Suppressor macrophage treated with lipopolysaccharide for 4 hours (primary cell): Measurements from ENCODE around the gene ATP6V0B.

Experiments used
- DNase-seq: peaks from one replicate; pipeline ENCODE4 v3.0.0-alpha.2; 2020

ATP6V0B gene

GRCh38 chr1:43985984-43986595 is 11.3 kb downstream of the ATP6V0B start:
- DNase-seq = no peak

DNA sequence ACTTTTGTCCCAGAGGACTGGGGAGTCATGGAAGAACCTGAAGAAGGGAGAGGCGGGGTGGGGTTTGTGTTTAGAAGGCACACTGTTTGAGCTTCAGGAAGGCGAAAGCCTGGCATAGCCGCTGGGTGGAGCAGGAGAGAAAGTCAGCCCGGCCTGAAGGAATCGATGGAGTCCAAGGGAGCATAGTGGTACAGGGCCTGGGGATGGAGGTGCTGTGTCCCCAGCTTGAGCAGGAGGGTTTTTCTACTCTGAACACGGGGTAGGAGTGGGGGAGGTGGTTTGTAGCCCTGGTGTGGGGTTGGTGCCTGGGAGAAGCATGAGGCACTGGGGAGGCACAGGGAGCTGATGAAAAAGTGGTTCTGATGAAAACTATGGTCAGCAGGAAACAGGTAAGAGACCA is 12.0 kb downstream of the ATP6V0B start:
- no peak for DNase-seq

- no peak for DNase-seq
These were observed 12.6 kb downstream of the ATP6V0B start for GRCh38 chr1:43987159-43987902.

DNA sequence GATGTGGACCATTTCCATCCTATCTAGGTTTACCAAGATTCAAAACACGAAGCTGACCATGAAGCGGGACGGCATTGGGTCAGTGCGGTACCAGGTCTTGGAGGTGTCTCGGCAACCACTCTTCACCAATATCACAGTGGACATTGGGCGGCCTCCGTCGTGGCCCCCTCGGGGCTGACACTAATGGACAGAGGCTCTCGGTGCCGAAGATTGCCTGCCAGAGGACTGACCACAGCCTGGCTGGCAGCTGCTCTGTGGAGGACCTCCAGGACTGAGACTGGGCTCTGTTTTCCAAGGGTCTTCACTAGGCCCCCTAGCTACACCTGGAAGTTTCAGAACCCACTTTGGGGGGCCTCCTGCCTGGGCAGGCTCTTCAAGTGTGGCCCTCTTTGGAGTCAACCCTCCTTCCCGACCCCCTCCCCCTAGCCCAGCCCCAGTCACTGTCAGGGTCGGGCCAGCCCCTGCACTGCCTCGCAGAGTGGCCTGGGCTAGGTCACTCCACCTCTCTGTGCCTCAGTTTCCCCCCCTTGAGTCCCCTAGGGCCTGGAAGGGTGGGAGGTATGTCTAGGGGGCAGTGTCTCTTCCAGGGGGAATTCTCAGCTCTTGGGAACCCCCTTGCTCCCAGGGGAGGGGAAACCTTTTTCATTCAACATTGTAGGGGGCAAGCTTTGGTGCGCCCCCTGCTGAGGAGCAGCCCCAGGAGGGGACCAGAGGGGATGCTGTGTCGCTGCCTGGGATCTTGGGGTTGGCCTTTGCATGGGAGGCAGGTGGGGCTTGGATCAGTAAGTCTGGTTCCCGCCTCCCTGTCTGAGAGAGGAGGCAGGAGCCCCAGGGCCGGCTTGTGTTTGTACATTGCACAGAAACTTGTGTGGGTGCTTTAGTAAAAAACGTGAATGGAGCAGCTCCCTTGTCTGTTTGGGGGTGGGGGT is 15.8 kb downstream of the ATP6V0B start:
- no peak for DNase-seq

DNA sequence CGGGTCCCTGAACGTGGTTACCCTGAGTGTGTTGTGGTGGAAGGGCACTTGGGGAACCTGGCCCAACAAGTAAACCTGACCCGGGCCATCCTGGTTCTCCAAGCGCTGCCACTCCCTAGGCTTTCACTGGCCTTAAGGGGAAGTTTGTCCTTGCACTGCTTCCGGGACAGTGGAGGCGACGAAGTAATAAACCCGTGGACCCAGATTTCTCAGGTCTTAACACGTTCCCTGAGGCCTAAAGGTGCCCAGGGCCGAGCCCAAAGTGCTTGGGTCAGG is 16.4 kb downstream of the ATP6V0B start:
- no peak for DNase-seq

DNA sequence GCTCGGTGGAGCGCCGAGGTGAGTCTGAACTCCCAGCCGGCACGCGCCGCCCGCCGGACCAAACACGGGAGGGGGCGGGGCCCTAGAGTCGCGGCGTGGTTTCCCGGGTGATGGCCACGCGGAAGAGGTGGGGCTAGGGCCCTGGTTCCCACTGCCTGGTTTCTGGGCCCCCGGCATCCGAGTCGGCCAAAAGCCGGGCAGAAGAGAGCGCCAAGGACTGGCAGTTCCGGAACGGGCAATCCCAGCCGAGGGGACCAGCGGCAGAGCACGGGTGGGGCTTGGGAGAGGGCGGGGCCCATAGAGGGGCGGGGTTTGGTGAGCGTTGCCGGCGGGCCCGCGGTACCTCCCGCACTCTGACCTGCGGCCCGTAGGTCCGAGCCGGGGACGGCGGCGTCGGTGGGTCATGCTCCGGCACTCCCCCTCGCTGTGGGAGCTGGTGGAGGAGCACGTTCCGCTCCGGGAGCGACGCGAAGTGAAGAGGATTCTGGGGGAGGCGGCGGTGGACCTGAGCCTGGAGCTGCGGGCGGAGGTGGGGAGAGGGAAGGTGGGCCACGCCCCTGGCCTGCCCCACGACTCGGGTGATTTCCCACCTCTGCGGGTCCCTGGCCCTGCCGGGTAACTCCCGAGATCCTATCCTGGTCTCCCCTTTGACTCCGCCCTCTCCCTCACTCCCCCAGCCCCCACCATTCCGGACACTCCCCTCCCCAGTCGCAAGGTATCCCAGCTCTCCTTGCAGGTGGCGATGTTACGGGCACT is 16.9 kb downstream of the ATP6V0B start, which contains the start of gene CCDC24:
Gene CCDC24, plus strand, starts transcription at position 124 of the 756 bp plus-strand sequence. Its CDS starts 280 bp downstream, at position 404.
- DNase-seq = peak; percentile 80

DNA sequence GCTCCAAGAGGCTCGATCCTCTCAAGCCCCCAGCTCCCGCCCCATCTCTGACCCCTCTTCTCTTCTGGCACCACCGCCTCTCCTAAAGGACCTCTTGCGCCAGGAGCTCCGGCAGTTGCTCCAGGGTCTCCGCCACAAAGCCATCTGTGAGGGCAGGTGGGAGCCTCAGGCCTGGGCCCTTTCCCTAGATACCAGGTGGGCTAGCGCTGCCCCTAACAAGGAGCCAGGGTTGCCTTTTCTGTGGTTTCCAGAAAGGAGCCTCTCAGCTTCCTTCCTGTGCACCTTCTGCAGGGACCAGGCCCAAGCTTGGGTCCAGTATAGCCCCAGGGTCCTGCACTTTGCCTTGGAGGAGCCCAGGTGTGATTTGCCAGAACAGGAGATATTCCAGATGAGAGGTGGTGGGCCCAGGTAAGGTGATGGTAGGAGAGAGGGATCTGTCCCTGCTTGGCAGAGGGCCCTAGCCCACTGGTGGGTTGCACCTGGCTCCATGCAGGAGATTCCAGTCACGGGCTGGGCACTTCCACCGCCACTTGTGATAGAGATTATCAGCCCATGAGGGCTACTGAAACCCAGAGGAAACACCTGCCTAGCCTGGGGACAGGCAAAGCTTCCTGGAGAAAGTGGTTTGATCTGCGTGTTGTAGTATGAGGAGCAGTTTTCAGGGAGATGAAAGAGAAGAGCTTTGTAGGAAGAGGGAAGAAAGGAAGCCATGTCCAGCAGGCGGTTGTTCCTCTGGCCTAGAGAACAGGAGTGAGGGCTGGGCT is 17.7 kb downstream of the ATP6V0B start:
- DNase-seq = no peak

- no peak for DNase-seq
These were observed 18.6 kb downstream of the ATP6V0B start for GRCh38 chr1:43993206-43993914.

DNA sequence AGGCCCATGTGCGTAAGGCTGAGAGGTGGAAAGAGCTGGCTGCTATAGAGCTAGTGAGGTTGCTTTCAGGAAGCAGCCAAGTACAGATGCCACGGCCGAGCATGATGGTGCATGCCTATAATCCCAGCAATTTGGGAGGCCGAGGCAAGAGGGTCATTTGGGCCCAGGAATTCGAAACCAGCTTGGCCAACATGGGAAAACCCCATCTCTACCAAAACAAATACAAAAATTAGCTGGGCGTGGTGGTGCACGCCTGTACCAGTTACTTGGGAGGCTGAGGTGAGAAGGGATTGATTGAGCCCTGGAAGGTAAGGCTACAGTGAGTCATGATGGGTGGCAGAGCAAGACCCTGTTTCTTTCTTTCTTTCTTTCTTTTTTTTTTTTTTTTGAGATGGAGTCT is 19.3 kb downstream of the ATP6V0B start:
- no peak for DNase-seq

- DNase-seq = peak; percentile 10
These were observed 20.3 kb downstream of the ATP6V0B start for GRCh38 chr1:43994794-43995790.

- DNase-seq = no peak
These were observed 21.4 kb downstream of the ATP6V0B start for GRCh38 chr1:43995984-43996732.

- no peak for DNase-seq
These were observed 22.0 kb downstream of the ATP6V0B start for GRCh38 chr1:43996733-43997115.

DNA sequence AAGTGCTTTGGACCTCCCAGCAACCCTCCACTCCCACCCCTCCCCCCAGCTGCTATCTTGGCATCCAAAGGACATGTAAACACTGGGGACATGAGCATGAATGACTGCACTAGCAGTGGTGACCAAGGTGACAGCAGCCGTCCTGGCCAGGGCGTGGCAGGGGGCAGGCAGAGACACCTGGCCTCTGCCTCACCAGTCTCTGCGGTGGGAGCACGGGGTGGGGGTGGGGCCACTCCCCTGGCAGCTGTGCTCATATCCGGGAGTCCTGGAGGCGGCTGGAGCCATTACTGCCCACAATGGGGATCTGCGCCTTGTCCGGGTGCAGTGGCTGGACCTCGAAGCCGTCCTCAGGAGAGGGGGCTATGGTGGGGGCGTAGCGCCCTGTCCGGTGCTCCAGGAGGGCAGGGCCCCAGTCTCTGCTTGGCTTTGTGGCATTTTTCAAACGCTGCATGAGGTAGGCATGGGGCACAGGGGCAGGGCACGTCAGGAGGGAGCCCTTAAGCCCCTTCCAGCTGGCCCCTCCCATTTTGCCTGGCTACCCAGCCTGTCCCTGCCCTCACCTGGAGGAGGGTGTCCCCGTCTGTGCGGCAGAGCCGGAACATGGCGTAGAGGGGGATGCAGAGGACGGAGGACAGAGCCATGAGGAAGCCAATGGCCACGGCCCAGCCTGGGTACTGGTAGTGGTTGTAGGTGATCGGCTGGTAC is 22.7 kb downstream of the ATP6V0B start:
- no peak for DNase-seq

DNA sequence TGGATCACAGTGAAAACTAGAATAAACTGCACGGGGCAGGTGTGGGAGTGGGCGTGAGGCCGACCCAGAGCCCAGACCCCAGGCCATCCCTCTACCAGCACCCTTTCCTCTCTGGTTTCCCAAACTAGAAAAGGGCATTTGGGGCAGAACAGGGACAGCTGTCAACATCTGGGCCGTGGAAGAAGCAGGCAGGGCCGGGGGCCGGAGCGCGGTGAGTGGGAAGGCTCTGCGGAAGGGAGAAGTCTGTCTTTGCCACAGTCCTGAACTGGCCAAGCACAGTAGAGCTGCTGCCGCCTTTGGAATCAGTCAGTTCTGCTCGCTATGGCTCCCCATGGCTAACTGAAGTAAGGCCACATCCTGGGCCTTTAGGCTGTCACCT is 23.2 kb downstream of the ATP6V0B start:
- no peak for DNase-seq

DNA sequence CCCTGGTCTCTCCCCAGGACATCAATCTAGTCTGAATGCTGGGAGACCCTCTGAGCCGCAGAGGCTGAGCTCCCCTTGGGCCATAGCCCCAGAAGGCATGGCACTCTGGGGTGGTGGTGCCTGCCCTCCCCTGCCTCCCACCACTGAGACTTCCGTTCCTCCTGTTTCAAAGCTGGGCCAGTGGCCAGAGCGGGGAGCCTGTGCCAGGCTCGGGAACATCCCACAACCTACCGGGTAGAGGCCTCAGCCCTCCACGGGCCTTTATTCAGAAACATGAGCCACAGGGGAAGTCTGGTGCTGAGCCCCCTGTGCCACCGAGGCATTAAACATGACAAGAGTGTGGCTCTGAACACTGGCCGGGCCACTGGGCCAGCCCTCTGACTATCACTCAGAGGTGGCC is 24.7 kb downstream of the ATP6V0B start:
- no peak for DNase-seq

DNA sequence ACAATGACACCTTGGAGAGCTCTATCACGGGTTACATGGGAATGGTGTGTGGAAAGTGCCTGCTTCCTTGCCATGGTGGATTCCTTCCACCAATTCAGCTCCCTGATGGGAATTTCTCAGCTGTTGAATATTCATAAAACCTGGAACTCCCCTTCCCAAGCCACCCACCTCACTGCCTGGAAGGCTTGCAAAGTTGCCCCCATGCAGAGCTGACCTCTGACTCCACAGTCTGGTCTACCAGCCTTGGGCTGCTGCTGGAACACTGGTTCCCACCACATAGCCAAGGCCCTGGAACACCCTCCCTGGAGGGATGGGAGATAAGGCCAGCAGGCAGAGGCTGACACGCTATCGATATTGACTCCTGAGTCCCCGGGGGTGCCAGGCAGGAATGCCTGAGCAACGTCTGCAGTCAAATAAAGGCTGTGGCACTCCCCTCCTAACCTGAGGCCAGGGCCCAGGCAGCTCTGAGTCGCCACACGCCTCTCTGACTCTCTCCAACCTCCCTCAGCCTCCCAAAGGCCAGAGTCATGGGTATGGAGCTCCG is 25.4 kb downstream of the ATP6V0B start:
- no peak for DNase-seq

- DNase-seq = no peak
These were observed 27.4 kb downstream of the ATP6V0B start for GRCh38 chr1:44002165-44002564.

DNA sequence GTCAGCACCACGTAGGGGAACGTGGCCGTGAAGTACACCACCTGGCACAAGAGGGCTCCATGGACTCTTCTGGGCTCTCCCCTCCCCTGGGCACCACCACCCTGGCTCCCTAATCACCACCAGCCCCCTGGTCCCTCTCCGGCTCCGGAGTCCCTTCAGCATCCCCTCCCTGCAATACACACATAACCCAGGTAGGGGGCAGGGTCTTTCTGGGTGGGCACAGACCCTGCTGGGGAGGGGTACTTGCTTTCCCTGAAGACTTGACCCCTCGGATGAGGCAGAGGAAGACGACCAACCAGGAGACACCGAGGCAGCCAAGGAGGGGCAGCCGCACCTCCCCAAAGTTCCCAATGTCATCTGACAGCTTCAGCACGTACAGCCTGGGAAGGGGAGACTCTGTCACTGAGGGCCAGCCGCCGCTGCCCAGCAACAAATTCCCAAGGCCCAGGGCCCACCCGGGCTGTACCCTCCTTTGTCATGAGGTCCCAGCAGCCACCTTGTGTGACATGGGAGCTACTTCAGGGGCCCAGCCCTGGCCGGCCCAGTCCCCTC is 27.9 kb downstream of the ATP6V0B start:
- DNase-seq = no peak
